Activated T-cell treated with anti-CD3 and anti-CD28 coated beads for 24 hours (primary cell): ENCODE measurements around the gene PRIM2.
"Not testable (repeated sequence)": the region's sequence is repeated elsewhere in the genome, so short reads cannot be mapped to it uniquely, and the experiment has no call there.

Experiments
- DNase-seq: peaks from one replicate; pipeline ENCODE4 v3.0.0-alpha.2; 2020; ENCODE audit warnings: low read depth

The PRIM2 gene

DNA sequence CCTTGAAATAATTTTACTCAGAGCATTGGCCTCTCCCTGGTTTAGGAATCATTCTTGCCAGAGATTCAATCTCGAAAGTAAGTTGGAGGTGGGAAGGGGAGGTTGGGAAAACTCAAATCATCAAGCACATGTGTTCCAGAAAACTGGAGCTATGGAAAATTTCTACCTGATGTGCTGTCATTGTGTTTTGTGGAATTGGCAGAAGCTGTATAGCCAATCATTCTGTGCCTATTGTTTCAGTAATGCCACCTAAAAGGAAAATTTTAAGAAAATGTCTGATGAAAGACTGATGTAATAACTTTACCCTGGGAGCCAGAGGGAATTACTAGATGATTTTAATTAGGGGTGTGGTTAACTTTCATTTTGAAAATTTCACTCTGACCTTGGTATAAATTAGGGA is 187.8 kb downstream of the PRIM2 start:
- not testable (repeated sequence) for DNase-seq

DNA sequence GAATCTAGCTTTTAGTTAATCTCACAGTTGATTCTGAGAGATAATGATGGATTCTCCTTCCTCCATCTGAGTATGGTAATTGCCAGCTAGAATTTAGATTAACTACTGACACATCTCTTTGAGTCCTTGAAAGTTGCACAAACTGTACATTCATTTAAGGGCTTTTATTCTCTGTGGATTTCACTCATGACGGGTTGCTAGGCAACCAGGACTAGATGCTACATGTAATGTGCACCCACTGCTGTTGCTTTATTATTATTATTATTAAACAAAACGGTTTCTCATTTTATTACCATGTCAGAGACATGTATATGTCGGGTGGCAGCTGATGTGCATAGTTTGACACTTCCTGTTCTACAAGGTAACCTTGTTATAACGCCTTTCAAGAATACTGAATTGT is 193.0 kb downstream of the PRIM2 start:
- not testable (repeated sequence) for DNase-seq

DNA sequence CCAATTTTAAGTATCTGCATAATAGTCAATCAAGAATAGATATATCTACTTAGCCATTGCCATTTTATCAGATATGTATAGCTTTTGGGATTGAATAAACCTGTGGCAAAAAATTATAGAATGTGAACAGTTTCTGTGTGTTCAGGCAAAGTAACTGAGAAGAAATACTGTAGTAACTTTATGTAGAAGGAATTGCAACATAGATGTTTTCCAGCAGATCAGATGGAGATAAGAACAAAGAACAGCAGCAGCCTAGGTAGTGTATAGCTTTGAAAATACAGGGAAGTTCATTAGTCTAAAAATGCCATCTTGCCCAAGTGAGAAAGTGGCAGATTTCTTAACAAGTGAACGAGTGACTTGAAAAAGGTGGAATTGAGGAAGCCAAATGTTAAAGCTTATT is 197.7 kb downstream of the PRIM2 start:
- DNase-seq = not testable (repeated sequence)

DNA sequence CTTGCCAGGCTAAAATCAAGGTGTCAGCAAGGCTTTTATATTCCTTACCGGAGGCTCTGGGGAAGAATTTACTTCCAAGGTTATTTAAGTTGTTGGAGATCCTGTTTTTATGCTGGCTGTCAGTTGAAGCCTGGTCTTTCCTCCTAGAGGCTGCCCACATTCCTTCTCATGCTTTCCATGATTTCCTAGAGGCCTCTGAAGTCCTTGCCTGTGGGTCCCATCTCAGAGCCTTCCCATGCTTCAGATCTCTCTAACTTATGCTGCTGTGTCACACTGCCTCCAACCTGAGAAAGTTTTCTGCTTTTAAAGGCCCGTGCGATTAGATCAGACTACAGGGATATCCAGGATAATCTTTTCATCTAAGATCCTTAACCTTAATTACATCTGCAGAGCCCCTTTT is 198.4 kb downstream of the PRIM2 start:
- DNase-seq = not testable (repeated sequence)

DNA sequence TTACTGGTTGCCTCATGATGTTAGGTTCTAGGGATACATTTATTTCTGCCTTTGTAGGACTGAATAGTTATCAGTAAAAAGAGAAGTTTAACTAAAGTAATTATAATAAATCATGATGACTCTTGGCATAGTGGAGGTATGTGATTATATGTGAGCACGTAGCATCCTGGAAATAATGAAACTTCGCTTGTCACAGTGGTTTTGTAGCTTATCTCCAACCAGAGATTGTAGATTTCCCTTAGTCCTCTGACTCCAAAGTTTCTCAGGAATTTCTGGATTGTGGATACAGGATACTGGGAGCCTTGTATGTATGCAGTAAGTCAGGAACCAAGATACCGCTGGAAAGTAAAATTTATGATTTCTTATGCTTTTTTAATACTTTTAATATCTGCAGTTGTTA is 199.3 kb downstream of the PRIM2 start:
- DNase-seq = not testable (repeated sequence)

DNA sequence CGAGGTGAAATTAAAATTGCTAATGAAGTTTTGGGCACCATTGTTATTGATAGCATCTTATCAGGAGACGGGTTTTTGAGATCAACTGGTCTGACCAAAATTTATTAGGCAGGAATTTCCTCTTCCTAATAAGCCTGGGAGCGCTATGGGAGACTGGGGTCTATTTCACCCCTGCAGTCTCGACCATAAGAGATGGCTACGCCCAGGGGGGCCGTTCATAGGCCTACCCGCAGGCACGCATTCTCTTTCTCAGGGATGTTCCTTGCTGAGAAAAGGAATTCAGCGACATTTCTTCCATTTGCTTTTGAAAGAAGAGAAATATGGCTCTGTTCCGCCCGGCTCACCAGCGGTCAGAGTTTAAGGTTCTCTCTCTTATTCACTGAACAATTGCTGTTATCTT is 201.8 kb downstream of the PRIM2 start:
- DNase-seq = not testable (repeated sequence)

DNA sequence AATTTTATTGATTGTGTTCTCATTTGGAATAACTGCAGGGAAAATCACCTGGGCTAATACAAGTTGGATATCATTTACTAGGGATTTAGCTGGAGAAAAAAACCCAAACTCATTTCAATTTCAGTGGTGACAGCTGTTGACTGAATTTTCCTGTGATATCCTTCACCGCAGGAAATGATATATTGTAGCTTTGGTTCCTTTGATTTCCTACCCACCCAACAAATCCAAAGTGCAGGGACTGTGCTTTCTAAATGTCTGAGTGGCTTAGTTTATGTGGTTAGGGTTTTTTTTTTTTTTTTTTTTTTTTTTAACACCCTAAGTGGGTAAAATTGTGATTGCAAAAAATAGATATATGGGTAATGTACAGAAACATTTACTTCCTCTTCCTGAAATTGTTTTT is 203.7 kb downstream of the PRIM2 start:
- DNase-seq = not testable (repeated sequence)

DNA sequence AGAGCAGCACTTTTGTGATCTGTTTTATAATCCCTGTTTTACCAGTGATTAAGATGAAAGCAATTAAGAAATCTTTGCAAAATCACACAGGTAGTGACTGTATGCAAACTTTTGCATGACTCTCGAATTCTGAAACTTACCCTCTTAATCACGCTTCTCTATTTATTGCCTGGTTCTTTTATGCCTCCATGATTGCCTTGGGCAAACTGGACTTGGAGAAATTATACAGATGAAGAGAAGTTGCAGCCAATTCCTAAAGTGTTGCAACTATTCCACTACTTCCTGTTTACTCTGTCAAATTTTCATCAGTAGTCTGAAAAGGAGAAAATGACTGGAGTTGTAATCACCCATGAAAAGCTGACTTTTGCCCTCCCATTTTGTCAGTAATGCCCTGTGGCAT is 205.8 kb downstream of the PRIM2 start:
- DNase-seq = not testable (repeated sequence)

DNA sequence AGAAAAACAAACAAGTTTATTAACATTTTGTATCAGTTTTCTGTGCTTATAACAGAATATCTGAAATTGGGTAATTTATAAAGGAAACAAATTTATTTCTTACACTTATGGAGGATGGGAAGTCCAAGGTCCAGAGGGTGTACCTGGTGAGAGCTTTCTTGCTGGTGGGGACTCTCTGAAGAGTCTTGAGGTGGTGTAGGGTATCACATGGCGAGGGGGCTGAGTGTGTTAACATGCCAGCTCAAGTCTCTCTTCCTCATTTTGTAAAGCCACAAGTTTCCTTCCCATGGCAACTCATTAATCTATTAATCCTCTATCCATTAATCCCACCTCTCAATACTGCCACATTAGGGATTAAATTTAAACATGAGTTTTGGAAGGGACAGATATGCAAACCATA is 212.3 kb downstream of the PRIM2 start:
- DNase-seq = not testable (repeated sequence)

DNA sequence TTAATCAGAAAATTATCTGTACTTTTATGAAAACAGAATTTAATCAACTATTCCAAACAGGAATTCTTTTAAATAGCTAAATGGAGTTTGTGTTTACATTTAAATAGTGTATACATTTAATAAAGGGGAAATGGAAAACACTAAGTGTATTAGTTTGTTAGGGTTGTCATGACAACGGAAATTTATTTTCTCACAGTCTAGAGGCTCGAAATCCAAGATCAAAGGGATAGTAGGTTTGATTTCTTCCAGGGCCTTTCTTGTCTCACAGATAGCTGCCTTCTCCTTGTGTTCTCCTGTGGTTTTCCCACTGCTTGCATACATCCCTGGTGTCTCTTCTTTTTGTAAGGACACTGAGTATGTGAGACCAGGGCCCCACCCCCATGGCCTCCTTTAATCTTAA is 215.2 kb downstream of the PRIM2 start:
- DNase-seq = not testable (repeated sequence)

DNA sequence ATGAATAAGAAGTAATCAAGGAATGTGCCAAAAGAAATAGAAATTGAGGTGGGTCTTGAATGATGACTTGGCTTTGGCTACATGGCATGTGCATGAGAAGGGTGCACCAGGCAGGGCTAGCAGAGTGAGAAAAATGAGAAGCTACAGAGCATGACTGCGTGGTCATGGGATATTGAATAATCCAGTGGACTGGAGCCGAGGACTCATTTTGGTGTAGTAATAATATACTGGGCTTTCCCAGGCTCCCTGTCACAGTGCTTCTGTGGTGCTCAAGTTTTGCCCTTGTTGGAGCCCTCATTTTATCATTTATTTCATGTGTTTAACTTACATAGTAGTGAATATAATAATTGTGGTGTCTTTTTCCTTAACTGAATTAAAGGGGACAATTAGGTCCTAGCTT is 217.7 kb downstream of the PRIM2 start:
- not testable (repeated sequence) for DNase-seq

DNA sequence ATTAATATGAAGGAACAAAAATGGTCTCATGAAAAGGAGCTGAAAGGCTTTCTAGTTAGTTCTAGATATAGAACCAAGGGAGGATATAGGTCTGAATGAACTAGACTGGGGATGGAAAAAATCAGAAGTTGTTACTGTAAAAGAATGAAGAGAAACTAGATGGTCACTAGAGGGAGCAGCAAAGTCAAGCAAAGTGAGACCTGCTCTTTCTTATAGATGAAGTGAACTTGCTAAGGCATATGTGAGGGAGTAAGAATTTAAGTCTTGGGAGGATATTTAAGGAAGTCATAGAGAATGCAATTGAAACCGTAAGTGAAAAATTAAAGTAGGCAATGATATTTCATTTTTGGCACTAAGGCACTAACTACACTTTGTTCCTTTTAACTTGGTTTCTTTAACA is 218.6 kb downstream of the PRIM2 start:
- DNase-seq = not testable (repeated sequence)

DNA sequence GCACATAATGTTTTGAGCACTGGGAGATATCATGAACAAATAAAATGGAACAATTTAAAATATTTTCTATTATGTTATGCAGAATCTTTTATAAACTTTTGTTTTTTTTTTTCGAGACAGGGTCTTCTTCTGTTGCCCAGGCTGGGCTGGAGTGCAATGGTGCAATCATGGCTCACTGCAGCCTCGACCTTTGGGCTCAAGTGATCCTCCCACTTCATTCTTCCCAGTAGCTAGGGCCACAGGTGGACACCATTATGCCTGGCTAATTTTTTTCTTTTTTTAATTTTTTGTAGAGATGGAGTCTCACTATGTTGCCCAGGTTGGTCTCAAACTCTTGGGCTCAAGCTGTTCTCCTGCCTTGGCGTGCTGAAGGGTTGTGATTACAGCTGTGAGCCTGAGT is 220.5 kb downstream of the PRIM2 start:
- not testable (repeated sequence) for DNase-seq

DNA sequence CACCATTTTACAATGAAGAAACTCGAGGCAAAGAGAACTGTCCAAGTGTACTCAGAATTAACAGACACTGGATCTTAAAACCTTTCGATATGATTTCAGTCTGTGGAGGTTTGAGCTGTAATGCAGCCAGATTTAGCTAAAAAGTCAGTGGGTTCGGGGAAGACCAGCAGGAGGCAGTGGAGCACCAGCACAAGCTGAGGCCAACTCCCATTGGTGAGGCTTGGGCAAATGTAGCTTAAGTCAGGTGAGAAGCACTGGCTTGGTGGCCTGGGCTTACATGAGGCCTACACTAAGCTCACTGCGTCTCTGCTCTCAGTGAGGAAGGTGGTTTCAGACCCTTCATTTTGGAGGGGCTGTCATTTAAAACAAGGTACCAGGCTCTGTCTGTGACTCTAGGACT is 234.5 kb downstream of the PRIM2 start:
- not testable (repeated sequence) for DNase-seq

DNA sequence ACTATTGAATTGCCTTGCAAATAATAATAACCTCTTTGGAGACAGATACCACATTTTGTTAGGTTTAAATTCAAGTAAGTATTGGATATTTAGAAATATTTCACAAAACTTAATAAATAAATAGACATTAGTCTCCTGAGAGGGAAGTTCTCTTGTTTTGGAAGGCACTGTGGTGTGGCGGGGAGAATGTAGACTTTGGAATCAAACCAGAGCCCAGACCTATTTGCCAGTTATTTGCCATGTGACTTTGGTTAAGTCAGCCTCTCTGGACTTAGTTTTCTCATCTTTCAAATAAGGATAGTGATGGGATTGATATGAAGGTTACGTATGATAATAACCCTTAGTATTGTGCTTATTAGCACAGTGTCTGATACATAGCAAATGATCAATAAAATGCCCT is 240.4 kb downstream of the PRIM2 start:
- not testable (repeated sequence) for DNase-seq

DNA sequence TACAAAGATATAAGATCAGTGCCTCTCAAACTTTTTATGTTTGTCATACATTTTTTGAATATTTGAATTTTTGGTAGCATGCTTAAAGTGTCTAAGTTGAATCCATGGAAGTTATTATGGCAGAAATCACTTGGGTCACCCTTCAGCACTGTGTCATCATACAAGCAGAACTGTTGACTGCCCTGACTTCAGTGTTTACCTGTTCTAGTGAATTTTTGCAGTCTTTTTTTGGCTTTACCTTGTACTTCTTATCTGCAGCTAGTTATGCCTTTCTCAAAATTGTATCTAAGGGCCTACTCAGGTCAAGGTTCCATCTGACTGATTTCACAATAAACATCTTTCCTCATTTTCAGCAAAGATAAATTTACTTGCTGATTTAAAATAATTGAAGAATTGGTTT is 241.7 kb downstream of the PRIM2 start:
- DNase-seq = not testable (repeated sequence)

DNA sequence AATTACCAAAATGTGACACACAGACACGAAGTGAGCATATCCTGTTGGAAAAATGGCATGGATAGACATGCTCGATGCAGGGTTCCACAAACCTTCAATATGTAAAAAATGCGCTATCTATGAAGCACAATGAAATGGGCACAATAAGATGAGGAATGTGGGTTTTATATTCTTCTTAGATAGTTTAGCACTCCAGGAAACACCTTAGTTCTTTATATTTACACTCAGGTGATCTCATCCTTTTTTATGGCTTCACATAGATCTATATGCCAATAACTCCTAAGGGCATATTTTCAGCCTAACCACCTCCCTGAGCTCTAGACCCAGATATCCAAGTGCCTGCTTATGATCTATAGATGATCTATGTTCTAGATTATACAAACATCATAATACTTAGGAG is 244.8 kb downstream of the PRIM2 start:
- not testable (repeated sequence) for DNase-seq

DNA sequence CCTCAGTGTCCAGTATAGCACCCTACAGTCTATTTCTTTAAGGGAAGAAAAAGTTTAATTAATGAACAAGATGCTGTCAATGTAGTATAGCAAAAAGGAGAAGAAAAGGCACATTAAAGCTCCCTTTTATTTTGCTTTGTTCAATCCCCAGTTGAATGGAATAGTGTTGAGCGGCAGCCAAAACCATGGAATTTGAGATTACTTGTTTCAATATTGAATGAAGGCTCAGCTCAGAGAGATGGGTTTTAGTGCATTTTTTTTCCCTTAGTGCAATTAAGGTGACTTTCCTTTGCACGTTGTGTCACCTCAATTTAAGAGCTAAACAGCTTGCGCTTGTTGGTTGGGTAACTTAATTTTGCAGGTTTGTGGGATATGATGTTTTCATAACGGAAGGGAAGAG is 254.7 kb downstream of the PRIM2 start:
- DNase-seq = not testable (repeated sequence)

DNA sequence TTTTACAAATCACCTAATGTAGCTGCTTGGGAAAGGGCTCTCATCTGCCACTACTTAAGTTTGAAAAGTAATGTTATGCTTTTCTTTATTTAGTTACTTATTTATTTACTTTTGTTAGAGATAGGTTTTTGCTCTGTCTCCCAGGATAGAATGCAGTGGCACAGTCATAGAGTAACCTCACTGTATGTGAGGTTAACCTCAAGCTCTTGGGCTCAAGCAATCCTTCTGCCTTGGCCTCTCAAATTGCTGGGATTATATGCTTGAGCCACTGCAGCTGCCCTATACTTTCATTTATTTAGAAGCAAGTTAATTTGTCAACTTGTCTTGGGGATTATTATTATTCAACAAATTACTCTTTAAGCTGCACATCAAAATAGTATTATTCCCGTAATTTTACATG is 255.4 kb downstream of the PRIM2 start:
- DNase-seq = not testable (repeated sequence)

DNA sequence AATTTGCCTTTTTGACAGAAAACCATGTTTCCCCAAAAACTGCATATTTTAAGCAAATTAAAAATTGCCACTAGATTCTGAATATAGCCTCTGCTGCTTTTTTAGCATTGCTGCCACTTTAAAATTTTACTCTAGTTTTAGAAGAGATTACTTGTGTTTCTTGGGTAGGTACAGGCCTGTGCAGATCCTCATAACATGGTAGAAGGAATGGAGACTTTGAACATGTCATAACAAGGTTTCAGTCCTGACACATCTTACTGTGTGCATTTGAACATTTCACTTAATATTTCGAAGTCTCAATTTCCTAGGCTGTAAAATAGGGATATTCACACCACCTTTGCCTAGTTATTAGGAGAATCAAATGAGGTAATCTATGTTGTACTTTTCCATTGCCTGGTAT is 259.6 kb downstream of the PRIM2 start:
- DNase-seq = not testable (repeated sequence)

DNA sequence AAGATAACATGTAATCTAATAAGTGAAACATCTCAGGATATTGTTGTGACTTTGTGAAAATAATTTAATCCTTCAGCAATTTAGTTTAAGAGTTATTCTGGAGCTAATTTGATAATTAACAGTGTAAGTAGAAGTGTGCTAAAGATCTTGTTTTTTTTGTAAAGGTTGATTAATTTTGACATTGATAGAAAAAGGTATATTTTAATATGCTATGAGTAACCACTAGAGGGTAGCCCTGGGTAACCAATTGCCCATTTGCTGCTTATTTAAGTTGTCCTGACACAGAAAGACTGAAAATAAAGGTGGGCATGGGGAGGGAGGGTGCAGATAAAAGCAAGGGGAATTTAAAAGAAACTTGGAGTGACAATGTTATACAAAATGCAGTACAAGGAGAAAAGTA is 262.1 kb downstream of the PRIM2 start:
- DNase-seq = not testable (repeated sequence)

DNA sequence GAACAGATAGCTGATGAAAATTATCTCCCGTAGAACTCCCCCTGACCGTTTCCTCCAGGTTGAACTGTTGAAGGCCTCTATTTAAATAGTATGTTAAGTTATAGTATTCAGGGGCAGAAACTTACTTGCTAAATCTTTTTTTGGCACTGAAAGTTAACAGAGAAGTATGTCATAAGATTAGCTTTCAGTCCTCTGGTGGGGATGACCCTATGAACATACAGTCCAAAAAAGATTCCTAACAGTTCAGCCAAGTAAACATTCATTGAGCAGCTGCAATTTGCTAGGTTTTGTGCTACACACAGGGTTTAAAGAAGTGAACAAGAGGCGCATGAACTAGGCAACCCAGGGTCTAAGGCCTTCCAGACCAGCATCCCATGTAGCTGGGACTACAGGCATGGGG is 264.2 kb downstream of the PRIM2 start:
- not testable (repeated sequence) for DNase-seq

DNA sequence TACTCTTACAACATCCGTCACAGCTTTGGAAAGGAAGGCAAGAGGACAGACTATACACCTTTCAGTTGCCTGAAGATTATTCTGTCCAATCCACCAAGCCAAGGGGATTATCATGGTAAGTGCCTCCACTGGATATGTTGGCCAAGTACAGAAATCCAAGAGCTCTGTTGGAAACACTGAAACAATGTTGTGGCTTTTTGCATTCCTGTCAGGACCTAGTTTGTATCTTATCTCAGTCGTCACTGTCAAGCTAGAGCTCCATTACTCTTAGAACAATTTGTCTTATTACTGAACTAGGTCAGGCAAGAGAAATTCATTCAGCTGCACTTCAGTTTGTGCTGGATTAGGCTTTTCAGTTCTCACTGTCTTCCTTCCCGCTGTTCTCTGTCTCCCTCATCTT is 283.7 kb downstream of the PRIM2 start:
- DNase-seq = not testable (repeated sequence)

DNA sequence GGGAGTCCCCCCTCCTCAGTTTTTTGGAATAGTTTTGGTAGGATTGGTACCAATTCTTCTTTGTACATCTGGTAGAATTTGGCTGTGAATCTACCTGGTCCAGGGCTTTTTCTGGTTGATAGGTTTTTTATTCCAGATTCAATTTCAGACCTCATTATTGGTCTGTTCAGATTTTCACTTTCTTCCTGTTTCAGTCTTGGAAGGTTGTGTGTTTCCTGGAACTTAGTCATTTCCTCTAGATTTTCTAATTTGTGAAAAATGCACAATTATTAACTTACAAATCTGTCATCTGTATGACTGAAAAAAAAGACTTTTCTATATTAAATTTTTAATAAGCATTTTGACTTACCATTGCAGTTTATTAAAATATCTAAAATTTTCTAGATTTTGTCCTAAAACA is 287.9 kb downstream of the PRIM2 start:
- DNase-seq = not testable (repeated sequence)

DNA sequence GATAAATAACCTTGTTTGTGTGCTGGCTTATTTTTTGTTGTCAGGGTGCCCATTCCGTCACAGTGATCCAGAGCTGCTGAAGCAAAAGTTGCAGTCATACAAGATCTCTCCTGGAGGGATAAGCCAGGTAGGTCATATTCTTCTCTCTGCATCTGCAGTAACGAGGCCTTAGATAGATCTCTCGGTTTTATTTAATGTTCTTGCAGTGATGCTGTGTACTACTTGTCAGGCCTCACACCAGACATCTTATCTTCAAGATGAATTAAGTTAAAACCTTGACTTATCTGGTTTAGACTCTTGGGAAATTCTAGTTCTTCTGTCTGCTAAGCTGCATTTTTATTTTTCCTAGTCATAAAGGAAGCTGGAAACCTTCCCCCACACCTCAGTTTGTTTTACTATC is 288.9 kb downstream of the PRIM2 start:
- DNase-seq = not testable (repeated sequence)
